B cell (primary cell): Measurements from ENCODE around the gene SPOCK1.

Experiments
- CTCF ChIP-seq: fragments of 200-600 bp; IDR thresholded peaks from one replicate; pipeline ENCODE4 v1.8.0; 2022; ENCODE audit warnings: antibody characterized with exemption, mild to moderate bottlenecking
- EZH2 ChIP-seq: IDR thresholded peaks from 2 replicates; pipeline ENCODE4 v1.6.1; 2012; ENCODE audit warnings: borderline replicate concordance, low read depth, mild to moderate bottlenecking, moderate library complexity, low read length; ENCODE audit not compliant: insufficient read depth, poor library complexity, severe bottlenecking

GRCh38 chr5:137294604-137295003 lies 204.5 kb downstream of the SPOCK1 start:
- TF ChIP-seq CTCF, result no peak
- no peak for TF ChIP-seq EZH2
